ENCODE results near the gene MCF2.
"Not testable (repeated sequence)": the region's sequence is repeated elsewhere in the genome, so short reads cannot be mapped to it uniquely, and the experiment has no call there.

Gene MCF2, protein sequence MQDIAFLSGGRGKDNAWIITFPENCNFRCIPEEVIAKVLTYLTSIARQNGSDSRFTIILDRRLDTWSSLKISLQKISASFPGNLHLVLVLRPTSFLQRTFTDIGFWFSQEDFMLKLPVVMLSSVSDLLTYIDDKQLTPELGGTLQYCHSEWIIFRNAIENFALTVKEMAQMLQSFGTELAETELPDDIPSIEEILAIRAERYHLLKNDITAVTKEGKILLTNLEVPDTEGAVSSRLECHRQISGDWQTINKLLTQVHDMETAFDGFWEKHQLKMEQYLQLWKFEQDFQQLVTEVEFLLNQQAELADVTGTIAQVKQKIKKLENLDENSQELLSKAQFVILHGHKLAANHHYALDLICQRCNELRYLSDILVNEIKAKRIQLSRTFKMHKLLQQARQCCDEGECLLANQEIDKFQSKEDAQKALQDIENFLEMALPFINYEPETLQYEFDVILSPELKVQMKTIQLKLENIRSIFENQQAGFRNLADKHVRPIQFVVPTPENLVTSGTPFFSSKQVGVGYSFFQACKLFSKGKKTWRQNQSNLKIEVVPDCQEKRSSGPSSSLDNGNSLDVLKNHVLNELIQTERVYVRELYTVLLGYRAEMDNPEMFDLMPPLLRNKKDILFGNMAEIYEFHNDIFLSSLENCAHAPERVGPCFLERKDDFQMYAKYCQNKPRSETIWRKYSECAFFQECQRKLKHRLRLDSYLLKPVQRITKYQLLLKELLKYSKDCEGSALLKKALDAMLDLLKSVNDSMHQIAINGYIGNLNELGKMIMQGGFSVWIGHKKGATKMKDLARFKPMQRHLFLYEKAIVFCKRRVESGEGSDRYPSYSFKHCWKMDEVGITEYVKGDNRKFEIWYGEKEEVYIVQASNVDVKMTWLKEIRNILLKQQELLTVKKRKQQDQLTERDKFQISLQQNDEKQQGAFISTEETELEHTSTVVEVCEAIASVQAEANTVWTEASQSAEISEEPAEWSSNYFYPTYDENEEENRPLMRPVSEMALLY

GRCh38 chrX:139708067-139708466 lies at the start of gene MCF2:
TSS of gene MCF2 (minus strand) at chrX:139708167. CDS start at chrX:139651744, 56,423 bp downstream.
- DNase-seq (ENCODE audit: low spot score), result no peak

- DNase-seq (ENCODE audit: low spot score), result no peak
Measured at GRCh38 chrX:139751053-139751452, 43.1 kb upstream of the MCF2 start.

- no peak for DNase-seq (ENCODE audit: low spot score)
Measured at GRCh38 chrX:139750390-139750789, 42.4 kb upstream of the MCF2 start.

- no peak for DNase-seq (ENCODE audit: low spot score)
Measured at GRCh38 chrX:139739138-139739537, 31.2 kb upstream of the MCF2 start.

DNA sequence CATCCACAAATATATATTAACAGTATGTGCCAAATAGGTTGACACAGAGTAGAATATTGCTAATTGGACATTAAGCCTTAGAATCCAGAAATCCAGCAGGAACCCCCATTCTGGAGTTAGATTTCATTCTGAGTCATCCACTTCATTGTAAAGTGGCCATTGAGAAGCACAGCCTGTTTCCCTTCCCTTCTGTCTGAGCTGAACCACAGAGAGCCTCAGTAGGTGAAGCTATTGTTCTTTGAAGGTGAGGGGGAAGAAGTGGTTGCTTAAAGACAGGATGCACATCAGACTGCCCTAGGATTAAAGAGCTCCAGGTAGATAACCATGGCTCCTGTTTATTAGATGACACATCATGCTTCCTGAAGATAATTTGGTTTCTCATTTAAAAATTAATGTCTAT lies 30.6 kb upstream of the MCF2 start:
- no peak for DNase-seq (ENCODE audit: low spot score)

DNA sequence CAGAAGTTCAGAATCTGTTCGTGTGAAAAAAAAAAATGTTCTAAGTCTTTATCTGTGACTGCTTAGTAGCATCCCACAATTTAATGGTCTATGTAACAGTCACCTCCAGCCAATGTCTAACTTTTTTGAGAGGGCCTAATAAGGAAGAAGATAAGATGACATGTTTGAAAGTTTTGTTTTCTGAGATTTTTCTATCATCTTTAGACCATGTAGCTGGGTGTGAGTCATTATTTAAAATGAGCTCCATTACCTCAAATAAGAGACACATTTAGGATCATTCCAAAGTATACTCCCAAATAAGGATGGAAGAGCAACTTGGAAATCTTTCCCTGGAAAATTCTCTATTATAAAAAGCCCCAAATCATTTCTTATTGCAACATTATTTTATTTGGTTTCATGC lies 28.2 kb upstream of the MCF2 start:
- no peak for DNase-seq (ENCODE audit: low spot score)

DNA sequence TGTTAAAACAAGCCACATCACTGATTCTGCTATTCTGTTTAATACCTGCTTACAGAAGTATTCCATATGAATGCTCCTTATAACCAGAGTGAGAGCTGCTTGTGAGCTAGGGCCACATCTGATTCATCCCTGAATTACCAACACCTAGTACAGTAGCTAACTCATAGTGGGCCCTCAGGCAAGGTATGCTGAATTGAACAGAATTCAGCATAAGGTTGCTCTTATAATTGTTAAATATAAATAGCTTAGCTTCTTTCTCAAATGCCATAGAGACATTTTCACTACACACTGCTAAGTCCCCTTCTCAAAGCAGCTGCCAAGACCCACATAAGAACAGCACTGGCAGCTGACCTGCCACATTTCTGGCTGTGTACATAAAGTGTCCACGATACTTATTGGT lies 27.0 kb upstream of the MCF2 start:
- DNase-seq (ENCODE audit: low spot score), result no peak

DNA sequence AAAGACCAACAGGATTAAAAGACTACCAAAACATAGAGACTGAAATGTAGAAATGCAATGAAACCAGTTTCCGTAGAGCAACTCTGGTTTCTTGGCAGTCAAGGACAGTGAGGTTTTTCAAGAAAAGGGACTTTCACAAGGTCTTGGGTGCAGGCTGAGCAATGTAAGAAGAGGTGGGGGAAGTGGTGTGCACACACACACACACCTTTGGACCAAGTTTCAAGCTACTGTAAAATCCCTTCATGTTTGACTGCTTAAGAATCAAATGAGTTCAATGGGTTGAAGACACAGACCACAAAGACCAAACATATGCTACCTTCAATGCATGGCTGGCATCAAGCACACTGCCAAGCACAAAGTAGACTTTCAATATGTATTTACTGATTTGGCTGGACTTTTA lies 17.8 kb upstream of the MCF2 start:
- DNase-seq (ENCODE audit: low spot score), result no peak

DNA sequence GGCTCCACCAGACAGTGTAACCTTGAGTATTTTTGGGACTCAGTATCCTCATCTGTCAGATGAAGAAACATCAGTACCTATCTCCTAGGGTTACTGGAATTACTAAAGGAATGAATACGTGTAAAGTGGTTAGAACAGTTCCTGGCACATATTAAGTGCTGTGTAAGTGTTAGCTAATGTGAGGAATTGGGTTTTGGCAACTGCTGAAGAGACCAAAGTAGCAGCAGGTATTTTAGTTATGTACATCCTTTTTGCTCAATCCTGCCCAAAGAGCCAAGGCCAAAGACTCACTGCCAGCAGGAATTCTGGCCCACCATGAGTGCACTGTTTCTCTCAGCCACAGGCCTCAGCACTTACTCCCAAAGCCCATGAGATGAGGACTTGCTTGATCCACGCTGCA lies 16.7 kb upstream of the MCF2 start:
- DNase-seq (ENCODE audit: low spot score), result no peak

GRCh38 chrX:139720979-139721378 lies 13.0 kb upstream of the MCF2 start:
- no peak for DNase-seq (ENCODE audit: low spot score)

DNA sequence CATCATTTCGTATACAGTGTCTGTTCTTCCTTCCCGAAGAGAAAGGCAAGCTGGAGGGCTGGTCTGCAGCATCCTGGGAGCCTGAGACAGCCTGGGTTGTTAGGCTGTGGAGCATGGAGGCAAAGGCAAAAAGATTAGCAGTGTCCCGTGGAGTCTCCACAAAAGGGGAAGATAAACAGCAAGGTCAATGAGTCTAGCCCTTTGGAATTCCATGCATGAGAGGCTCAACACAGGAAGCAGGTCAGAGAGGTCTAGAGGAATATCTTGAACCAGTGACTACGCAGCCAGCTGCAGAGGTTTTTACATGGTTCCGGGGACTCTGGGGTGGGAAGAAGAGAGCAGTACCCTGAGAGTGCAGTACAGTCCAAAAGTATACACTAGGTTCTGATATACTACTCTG lies 12.2 kb upstream of the MCF2 start:
- DNase-seq (ENCODE audit: low spot score), result no peak

DNA sequence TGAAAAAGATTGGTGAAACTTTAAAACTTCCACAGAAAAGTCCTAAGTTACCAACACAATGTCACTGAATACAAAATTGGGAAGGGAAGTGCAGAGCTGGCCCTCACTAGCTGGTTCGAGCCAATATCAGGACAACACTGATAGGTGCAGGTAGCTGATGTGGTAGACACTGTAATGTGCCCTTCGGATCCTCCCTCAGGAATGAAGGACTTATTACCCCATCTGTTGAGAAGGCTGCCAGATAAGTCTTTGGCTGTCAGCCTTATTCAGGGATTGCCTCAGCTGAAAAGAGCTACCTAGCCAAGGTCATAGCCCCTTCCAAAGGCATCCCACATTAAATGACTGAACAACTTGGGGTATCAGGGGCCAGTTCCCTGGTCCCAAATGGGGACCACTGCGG lies 5.3 kb downstream of the MCF2 start:
- DNase-seq (ENCODE audit: low spot score), result no peak

DNA sequence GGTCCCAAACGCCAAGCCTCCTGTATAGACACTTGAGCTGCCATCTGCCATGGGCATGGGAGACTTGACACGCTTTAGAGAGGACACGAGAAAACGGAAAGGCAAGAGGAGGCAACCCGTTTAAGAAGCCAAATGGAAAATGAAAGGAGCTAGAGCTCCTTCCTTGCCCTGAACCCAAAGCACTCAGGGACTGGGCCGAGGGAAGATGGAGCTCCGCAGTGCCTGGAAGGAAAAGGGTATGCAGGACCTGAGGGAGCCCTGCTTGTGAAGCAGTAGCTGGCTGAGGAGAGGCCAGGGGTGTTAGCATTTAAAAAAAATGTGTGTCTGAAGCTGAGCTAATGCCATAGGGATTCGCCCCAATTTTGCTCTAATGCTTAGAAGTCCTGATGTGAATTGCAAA lies 15.1 kb downstream of the MCF2 start:
- DNase-seq (ENCODE audit: low spot score), result no peak

DNA sequence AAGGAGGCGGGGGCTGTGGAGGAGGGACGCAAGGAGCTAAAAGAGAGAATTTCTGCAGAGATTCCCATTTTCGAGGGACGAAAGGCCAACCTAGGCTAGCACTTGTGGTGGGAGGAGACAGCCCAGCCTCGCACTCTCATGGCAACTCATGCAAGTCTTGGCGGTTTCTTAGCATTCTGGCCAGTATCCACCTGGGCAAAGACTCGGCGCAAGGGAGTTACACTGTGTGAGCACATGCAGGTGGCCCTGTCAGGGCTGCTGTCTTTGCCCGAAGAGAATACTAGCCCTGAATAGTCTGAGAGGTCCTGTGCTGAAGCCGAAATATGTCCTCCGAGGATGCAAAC lies 15.5 kb downstream of the MCF2 start:
- no peak for DNase-seq (ENCODE audit: low spot score)

GRCh38 chrX:139691843-139692505 lies 16.0 kb downstream of the MCF2 start:
- no peak for DNase-seq (ENCODE audit: low spot score)

- DNase-seq (ENCODE audit: low spot score), result no peak
Measured at GRCh38 chrX:139691493-139691842, 16.5 kb downstream of the MCF2 start.

DNA sequence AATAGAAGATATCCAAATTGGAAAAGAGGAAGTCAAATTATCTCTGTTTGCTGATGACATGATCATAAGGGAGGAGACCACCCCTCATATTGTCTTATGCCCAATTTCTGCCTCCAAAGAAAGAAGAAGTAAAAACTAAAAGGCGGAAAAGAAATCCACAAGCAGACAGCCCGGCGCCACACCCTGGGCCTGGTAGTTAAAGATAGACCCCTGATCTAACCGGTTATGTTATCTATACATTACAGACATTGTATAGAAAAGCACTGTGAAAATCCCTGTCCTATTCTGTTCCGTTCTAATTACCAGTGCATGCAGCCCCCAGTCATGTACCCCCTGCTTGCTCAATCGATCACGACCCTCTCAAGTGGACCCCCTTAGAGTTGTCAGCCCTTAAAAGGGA lies 22.8 kb downstream of the MCF2 start:
- not testable (repeated sequence) for DNase-seq (ENCODE audit: low spot score)

GRCh38 chrX:139680356-139680755 lies 27.6 kb downstream of the MCF2 start:
- DNase-seq (ENCODE audit: low spot score), result no peak

GRCh38 chrX:139647597-139647996 lies 60.4 kb downstream of the MCF2 start:
- no peak for DNase-seq (ENCODE audit: low spot score)

GRCh38 chrX:139642241-139642927 lies 65.6 kb downstream of the MCF2 start:
- DNase-seq (ENCODE audit: low spot score), result no peak

DNA sequence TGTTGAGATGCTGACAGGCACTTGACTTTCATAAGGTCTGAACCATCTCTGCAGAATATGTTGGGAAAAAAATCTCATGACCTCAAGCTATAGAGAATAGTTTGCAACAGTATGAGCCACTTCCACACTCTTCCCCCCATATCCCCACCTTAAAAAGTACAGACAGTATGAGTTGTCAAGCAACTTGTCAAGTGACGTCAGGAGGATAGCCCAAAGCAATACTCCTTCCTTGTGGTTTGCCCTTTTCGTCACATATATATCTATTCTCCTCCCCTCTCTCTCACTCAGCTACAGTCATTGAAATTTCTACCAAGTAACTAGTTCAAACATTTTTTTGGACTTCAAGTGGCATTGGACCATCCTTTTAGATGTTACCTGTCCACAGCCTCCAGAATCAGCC lies 67.7 kb downstream of the MCF2 start:
- no peak for DNase-seq (ENCODE audit: low spot score)

DNA sequence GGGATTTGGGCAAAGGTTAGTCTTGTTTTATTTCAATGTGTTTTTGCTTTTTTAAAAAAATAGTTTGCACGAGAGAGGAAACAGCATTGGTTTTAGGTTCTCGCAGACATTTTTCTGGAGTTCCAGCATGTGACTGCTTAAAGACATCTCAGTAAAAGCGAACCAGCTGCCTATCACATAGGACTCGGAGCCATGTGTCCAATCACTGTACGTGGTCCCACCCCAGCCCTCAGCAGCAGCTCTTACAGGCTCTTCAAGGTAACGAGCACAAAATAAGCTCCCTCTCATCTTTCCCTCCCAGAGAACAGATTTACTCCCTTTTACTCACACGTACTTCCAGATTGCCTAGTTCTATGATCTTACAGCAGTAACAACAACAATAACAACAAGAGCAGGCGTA lies 68.7 kb downstream of the MCF2 start:
- no peak for DNase-seq (ENCODE audit: low spot score)
